Right ventricle myocardium superior (tissue), 1 donor: ENCODE results near the gene MDK. TPM values are rescaled to one million over a fixed set of nuclear protein-coding genes. Genes with fewer than 3 reads are reported as not detected.

Source experiments
- ATAC-seq: fragments of 200-7000 bp; cut with Tn5 transposase; one replicate; pipeline ENCODE4 v1.9.1; 2020; ENCODE audit warnings: mild to moderate bottlenecking; ENCODE audit not compliant: poor library complexity
- DNase-seq: peaks from one replicate; pipeline ENCODE4 v3.0.0-alpha.2; 2020
- intact Hi-C: fragments of 100-400 bp; cut with DNase I; formaldehyde crosslinking; loops from one replicate; pipeline ENCODE4 v1.11.2; 2022
- long read RNA-seq: library from polyadenylated mRNA; unstranded; transcript quantifications from one replicate; pipeline ENCODE4 v2.0.0, GENCODE V29; 2021
- total RNA-seq: library from RNA; stranded (reverse); fragmentation: NEBNext Ultra II Directional; extraction: Animal tissue kit (Norgen Biotek cat#: 25700); gene quantifications from one replicate; pipeline ENCODE4 v1.2.1, GENCODE V29; 2021
- donor health status: DM: no; HTN: yes; CAD: no; lungs with severe emphysema.

MDK gene, protein sequence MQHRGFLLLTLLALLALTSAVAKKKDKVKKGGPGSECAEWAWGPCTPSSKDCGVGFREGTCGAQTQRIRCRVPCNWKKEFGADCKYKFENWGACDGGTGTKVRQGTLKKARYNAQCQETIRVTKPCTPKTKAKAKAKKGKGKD
- 4.7 TPM for total RNA-seq
- long read RNA-seq, partial matches to known transcripts = 0 of 2 reads
- long read RNA-seq, other reads (novel, unspliced or antisense) = 0 of 2 reads

DNA sequence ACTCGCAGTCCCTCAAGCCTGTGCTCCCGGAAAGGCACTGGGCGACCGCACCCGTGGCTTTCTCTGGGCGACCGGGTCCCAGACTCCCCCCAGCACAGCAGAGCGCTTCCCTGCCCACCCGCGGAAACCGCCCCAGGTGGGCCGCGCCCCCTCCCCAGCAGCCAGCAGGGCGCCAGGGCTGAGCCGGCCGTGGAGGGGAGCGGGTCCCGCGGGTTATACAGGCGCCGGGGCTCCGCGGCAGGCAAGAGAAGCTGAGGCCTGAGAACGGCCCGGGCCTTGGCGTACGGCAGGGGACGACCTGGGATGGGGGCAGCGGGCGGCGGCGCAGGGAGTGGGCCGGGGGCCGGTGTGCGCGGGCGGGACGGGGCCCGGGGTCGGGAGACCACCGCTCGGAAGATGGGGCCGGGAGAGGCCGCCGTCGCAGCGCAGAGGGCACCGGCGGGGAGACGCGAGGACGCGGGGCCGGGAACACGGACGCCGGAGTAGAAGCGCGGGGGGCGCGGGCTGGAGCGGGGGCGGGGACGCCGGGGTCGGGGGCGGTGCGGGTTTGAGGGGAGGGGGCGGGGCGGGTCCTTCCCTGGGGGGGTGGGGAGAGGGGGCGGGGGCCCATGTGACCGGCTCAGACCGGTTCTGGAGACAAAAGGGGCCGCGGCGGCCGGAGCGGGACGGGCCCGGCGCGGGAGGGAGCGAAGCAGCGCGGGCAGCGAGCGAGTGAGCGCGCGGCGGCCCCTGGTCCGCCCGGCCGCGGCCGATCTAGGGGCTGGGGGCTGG, at the start of gene MDK:
TSS of gene MDK (plus strand) at position 622 of the 771 bp plus-strand sequence. CDS start 389 bp downstream, outside the sequence.
- no peak for DNase-seq
- intact Hi-C loops = no loop called here

DNA sequence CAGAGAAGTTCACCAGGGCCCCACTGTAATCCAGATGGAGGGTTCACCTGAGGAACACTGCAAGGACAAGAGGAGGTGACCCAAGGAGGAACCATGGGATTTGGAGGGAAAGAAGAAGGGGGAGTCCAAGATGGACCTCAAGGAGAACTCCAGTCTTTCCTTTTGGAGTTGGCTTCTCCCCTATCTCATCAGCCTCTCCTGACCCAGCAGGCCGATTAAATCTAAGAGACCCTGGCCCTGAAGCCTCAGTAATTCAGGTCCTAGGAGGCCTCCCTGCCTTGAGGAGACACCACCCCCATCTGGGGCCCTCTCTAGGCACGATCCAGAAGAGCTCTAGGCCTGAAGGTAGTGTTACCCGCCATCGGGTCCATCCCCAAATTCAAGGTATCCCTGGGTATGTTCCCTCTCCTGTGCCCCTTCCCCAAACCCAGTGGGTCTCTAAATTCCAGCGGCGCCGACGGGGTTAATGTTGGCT, 49.3 kb upstream of the MDK start:
- DNase-seq (no peak), ATAC-seq (no peak)
- intact Hi-C loops = no loop called here

More for the DNA sequence above, at the start of gene MDK:
- peak; percentile 9 for ATAC-seq

DNA sequence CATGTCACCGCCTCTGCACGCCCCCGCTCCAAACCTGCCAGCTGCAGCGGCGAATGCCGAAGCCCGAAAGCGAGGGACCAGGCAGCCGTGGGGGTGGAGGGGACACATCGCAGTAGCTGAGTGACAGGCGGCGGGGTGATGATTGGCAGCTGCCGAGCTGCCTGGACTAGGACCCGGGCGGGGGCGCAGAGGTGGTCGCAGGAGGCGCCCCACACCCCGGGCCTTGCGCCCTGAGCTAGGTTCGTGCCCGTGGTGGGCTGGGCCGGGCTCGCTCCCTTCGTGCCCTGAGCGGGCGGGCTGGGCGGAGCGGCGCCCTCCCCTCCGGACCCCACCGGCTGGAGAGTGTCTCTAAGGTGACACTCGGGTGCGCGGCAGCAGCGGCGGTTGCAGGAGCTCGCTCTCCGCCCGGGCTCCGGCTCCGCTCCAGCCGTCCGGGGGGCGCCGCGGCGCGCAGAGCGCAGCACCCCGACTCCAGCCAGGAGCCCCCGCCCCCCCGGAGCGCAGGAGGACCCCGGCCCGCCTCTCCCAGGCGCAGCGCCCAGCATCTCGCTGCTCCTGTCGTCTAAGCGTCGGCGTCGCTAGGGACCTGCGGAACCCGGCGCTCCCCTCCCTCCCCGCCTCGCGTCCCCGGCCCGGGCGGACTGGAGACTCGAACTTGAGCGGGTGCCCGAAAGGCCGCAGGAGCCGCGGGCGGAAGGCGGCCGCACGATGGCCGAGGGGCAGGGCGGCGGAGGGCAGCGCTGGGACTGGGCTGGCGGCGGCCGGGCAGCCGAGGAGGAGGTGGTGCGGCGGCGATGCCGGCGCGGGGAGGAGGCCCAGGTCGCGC, 48.7 kb upstream of the MDK start:
- intact Hi-C loops = no loop called here
- ATAC-seq (peak; percentile 53), DNase-seq (no peak)

DNA sequence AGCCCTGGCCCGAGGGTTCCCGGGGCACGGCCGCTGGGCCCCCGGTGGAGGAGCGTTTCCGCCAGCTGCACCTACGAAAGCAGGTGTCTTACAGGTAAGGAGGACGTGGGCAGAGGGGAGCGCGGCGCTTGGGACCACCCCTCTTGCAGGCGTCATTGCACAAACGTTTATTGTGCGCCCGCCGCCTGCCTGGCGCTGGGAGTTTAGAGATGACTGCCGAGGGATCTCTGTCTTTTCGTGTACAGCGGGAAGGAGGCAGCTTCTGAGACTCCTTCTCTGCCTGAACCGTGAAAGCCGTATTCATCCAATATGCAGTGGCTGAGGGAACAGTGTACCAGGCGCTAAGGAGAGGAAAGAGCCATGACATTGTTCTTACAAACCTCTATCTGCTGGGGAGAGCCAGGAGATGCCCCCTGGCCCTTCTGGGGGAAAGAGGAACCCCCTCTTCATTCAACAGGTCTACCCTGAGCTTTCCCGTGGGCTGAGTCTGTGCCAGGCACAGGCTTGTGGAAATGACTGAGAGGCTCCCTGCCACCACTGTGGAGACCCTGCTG, 48.0 kb upstream of the MDK start:
- no peak for DNase-seq
- ATAC-seq = no peak
- intact Hi-C loops = no loop called here

DNA sequence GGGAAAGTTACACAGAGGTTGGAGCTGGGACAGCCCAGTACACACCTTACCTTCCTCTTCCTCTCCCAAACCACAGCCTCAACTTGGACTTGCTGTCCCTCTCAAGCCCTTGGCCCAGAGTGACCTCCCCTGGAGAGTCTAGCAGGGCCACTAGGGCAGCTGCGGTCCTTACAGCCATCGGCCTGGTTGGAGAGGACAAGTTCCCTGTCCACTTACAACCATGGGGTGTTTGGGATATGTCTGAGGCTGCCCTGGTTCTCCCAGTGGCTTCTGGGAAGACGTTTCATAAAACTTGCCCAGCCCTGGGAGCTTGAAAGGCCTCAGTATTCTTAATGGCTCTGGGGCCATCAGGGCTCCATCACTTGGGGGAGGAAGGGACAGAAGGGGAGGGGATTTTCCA, 47.3 kb upstream of the MDK start:
- DNase-seq (no peak), ATAC-seq (no peak)
- intact Hi-C loops = no loop called here

DNA sequence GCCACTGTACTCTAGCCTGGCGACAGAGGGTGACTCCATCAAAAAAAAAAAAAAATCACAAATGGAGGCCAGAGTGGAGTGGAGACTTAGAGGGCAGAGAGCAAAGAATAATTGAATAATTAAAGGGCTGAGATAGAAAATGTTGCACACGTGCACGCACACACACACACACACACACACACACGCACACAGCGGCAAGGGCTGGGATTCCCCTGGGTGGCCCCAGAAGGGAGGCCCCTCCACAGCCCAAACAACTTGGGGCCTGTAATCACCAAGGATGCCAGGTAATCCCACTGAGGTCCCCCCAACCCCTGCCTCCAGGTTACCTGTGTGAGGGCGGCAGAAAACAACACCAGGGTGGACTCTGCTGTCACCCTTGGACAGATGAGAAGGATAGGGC, 46.2 kb upstream of the MDK start:
- no peak for ATAC-seq
- intact Hi-C loops = no loop called here
- DNase-seq = no peak

DNA sequence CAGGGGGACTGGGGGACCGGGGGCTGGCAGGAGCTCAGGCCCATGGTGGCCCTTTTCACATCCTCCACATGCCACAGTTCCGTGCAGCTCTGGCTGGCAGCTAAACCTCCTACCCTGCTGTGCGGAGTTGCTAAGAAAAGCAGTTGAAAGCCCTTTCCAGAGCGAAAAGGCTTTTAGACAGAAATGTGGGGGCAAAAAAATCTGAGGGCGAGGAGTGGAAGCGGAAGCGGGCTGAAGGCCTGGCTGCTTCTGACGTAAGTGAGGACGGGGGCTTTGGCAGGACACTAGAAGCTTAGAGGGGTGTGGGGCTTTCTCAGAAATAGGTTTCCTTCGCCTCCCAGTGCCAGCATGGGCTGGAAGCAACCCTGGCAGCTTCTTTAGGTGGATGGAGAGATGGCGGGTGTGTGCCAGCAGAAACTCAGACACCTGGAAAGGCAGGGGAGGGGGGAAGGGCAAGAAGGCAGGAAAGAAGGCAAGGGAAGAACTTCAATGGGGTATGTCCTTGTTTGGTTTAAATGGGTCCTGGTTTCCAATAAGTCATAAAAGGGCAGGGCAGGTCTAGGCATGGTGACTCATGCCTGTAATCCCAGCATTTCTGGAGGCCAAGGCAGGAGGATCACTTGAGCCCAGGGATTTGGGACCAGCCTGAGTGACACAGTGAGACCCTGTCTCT, 45.4 kb upstream of the MDK start:
- no peak for DNase-seq
- ATAC-seq = no peak
- intact Hi-C loops = no loop called here

DNA sequence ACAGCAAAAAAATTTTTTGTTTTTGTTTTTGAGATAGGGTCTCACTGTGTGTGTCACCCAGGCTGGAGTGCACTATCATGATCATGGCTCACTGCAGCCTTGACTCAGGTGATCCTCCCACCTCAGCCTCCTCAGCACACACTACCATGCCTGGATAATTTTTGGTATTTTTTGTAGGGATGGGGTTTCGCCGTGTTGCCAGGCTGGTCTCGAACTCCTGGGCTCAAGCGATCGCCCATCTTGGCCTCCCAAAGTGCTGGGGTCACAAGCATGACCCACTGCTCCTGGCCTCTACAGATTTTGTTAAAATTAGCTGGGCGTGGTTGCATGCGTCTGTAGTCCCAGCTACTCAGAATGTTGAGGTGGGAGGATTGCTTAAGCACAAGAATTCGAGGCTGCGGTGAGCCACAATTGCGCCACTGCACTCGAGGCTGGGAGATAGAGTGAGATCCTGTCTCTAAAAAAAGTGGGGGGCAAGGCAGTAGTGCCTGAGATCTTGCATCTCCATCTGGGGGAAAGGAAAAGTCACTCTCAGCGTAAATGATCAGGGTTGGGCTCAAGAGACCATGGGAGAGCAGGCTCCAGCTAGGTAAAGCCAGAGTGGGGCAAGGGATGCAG, 44.8 kb upstream of the MDK start:
- intact Hi-C loops = no loop called here
- ATAC-seq (no peak), DNase-seq (peak; percentile 66)

DNA sequence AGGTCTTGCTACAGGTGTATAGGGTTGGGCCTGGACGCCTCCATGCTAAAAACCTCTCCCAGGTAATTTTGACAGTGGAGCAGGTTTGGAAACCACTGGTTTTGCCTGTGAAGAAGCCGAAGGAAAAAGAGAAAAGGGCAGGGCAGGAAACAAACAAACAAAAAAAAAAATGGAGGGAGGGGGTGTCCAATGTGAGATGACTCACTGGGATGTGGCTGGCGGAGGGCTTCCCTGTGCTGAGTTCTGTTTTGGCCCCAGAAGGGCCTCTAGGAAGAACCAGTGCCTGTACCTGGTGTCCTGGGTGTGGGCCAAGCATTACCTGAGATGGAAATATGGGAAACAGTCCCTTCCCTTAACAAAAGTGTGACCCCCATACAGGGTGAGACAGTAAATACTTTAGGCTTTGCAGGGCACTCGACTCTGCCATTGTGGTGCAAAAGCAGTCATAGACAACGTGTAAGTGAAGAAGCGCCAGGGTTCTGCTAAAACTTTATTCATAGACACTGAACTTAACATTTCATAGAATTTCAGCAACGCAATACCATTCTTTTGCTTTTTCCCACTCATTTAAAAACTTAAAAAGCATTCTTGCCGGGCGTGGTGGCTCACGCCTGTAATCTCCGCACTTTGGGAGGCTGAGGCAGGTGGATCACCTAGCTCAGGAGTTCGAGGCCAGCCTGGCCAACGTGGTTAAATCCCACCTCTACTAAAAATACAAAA, 43.7 kb upstream of the MDK start:
- no peak for DNase-seq
- intact Hi-C loops = no loop called here
- ATAC-seq = no peak

DNA sequence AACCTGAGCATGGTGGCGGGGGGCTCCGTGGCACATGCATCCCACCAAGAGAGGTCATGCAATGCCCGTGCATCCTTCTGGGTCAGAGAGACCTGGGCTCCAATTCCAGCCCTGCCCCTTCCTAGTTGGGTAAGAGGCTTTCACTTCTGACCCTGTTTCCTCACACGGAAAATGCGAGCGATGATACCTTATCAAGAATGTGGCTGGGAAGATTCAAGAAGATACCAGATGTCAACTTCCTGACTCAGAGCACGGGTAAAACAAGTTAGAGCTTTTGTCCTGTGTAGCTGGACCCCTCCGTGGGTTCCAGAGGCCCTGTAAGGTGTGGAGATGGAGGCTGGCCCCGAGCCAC, 42.9 kb upstream of the MDK start:
- no peak for DNase-seq
- ATAC-seq = no peak
- intact Hi-C loops = no loop called here

DNA sequence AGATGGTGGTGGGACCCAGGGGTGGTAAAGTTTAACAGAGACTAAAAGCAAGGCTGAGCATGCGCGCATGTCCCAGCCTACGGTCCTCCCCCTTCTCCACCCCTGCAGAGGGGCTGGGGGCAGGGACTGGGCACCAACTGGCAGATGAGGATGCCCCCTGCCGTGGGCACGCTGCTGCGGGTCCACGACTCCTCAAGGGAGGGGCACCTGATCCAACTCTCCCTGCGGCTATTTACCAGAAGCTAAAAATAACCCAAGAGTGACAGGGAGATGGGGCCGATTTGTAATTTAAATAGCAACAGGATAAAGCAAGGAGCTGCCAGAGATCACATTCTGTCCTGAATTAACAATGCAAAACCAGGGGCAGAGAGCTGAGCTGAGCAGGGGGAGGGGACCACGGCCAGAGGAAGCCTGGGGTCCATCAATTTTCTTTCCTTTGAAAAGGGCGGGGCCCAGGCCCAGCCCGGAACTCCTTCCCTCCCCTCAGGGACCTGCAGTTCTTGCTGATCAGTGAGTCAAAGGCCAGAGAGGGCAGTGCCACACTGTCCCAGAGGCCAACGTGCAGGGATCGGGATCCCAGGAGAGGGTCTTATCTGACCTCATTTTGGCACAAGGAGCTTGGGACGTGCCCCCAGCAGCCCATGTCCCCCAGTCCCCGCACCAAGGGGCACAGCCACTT, 42.3 kb upstream of the MDK start:
- ATAC-seq (peak; percentile 84), DNase-seq (peak; percentile 72)
- intact Hi-C loops = no loop called here

DNA sequence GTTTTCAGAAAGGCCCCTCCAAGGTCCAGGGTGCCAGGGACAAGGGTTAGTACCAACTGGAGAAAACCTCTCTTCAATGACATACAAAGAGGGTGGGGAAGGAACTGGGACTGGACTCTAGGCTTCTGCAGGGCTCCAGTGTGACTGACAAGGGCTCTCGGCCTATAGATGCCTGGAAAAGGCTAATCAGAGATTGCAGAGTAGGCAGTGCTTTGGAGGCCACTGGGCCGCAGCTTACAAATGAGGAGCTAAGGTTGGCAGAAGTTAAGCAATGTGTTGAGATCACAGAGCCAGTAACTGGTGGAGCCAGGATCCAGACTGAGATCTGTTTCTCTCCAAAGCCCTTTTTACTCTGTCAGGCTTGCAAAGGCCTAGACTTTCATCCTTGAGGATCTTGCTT, 41.7 kb upstream of the MDK start:
- DNase-seq (peak; percentile 64), ATAC-seq (peak; percentile 80)
- intact Hi-C loops = no loop called here

DNA sequence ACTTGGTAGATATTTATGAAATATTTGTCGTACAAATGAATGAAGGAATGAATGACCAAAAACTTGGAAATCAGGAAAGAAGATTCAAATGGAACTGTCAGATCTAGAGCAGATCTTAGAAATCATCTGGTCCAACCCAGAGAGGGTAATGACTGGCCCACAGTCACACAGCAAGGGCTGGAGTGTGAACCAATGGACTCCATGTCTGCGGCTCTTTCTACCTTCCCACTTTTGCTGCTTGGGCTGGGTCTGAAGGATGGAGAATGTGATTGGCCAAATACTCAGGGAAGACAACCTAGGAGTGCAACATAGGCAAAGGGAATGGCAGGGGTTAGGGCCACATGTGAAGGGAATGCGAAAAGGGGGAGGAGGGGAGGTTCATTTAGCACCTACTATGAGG, 40.0 kb upstream of the MDK start:
- no peak for DNase-seq
- no peak for ATAC-seq
- intact Hi-C loops = no loop called here

DNA sequence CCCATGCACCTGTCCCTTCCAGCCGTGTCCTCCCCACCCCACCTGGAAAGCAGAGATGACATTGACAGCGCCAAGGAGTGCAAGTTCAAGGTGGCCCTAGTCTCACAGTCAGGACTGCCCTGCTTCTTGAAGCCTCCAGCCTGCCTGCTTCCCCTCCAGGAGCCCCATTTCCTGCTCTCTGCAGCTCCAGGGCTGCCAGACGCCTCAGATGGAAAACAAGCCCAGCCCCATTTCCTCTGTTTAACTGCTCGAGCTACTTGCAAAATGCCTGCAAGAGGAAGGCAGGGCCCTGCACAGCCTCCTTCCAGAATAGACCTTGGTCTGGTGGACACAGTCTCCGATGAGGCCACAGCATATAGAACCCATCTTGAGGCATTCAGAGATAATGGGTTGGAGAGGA, 39.2 kb upstream of the MDK start:
- ATAC-seq = no peak

DNA sequence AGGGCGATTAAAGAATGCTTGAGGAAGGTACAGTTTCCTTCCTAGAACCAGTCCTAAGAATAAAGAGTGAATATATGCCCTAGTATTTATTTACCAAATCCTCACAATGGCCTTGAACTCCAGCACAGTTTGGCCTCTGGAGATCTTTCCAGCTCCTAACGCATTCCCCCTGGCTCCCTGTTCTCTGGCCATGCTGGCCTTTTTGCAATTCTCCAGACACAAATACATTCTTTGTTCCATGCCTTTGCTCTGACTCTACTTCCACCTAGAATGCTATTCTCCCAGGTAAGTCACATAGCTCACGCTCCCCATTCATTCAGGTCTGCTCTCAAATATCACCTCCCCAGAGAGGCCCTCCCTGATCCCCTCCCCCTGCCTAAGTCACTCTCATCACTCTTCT, 37.9 kb upstream of the MDK start:
- intact Hi-C loops = no loop called here
- DNase-seq = no peak
- ATAC-seq = no peak

More for the DNA sequence above, 39.2 kb upstream of the MDK start:
- no peak for DNase-seq
- intact Hi-C loops = no loop called here

DNA sequence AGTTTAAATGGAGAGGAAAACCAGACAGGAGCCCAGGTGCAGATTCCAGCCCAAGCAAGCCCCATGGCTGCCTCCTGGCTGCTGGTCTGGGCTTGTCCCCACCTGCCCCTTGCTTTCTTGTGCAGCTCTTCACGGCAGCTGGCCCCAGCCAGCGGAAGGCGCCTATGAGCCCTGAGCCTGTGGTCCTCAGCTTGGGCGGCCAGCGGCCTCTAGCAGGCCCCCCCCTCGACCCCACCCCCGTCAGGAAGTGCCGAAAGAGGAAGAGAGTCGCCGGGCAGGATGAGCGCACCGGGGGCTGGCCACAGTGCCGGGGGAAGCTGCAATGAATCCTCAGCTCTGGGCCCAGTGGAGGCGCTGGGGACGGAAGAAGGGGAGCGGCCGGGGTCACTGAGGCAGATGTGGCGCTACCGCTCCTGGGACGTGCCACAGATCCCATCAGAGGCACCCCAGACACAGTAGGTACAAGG, 36.3 kb upstream of the MDK start:
- ATAC-seq (peak; percentile 18), DNase-seq (peak; percentile 83)
- intact Hi-C loops = no loop called here

DNA sequence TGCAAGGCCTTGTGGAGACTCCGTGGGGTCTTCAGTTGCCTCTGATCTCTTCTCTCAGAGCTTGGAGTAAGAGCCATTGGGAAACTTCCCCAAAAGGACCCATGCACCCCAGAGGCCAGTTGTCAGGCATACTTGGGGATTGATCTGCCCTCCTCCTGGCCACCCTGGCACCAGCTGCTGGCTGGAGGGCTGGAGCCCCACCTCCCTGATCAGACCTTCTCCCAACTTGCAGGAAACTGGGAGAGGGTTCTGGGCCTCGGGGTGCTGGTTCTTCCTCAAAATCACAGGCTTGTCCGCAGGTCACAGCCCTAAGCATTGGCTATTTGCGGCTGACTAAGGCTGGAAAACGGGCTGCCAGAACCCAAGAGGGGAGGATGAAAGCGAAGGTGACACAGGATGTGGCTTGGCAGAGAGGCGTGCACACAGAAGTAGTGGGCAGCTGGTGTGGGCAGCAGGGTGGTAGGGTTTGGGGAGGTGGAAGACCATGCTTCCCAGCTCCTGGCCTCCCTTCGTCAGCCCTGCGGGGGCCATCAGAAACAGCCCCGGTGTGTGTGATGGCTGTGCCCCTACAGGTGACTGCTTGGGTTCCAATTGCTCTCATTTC, 35.5 kb upstream of the MDK start:
- ATAC-seq (no peak), DNase-seq (no peak)
- intact Hi-C loops = no loop called here
